ENCODE data around the gene HDGFL2. TPM values are rescaled to one million over a fixed set of nuclear protein-coding genes. Genes with fewer than 3 reads are reported as not detected.
A peak's percentile ranks its signal among the peaks of the same experiment; 100 is the strongest.

HDGFL2 gene
- total and polyA plus RNA-seq, 2 of the 8 experiments (the other 6 are each of a cell fraction or from before 2014, with no cell fraction given): 31.1 to 106 TPM

DNA sequence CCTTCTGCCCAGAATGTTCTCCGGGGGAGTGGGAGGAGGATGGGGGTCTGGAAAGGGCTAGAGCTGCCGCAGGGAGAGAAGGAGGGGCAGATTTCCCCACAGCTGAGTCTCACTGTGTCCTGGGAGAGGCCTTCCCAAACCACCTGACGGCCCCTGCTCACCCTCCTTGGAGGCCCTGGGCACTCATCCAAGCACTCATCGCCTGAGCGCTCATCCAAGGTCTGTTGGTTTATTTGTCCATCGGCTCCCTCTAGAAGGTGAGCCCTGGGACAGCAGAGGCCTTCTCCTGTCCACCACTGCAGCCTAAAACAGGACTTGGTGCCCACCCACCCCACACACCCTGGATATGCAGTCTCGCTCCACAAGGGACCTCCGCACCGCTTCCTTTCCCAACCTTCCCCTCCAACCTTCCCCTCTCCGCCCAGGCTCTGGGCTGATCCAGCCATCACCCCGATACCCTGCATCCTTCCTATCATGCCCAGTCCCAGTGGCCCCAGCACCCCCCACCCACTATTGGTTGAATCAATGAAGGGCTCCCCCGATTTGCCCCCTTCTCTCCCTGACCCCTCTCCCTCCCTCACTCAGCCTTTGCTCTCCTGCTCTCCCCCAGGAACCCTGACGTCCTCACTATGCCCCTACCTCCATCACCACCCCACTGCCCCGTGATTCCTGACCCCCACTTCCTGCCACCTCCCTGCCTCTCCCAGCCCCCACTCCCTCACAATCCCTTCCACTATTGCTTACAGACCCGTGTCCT, 16.2 kb upstream of the HDGFL2 start:
- Histone ChIP-seq H2BK120ac (replicated peaks; ENCODE audit: low read depth, low read length) (no peak overlapping the region), H3K27ac (ENCODE audit: low read depth, low read length) (no peak overlapping the region), H3K79me1 (ENCODE audit: low read depth, low read length) (no peaks in the 10 kb centered on the region; the same call in 1 of the 2 replicates), H2AK5ac (ENCODE audit: low read depth, low read length) (no peak overlapping the region), H3K4me3 (ENCODE audit: extremely low read depth in 1 of 4, insufficient read depth in 2 of 4, low read depth in 3 of 4, low read length in 4 of 4) (peak overlapping the region in 2 of 4 experiments; percentile 69 to 75; a peak in 1 of 8 replicates), H4K5ac (ENCODE audit: insufficient read length, low read depth, low read length) (no peak overlapping the region), H3K18ac (ENCODE audit: extremely low read depth, low read length) (no peak overlapping the region), H3K79me2 (ENCODE audit: control insufficient read depth in 1 of 2, insufficient read depth in 2 of 2, low read length in 2 of 2) (peaks cover 0 to 5% of the 10 kb centered on the region in 2 experiments; a peak in 1 of 4 replicates), H3K4me1 (replicated peaks in 1 of 4; ENCODE audit: control insufficient read depth in 3 of 4, insufficient read depth in 4 of 4, low read length in 3 of 4) (peaks cover 0 to 5% (median 2%) of the 10 kb centered on the region in 4 experiments; a peak in 4 of 7 replicates), H3K4ac (replicated peaks; ENCODE audit: insufficient read length, low read depth, low read length) (no peak overlapping the region), H3K4me2 (ENCODE audit: insufficient read depth in 1 of 2, low read depth in 2 of 2, low read length in 2 of 2) (peak overlapping the region; percentile 80 to 86; a peak in 3 of 4 replicates), H4K91ac (replicated peaks; ENCODE audit: insufficient read length, low read length) (no peak overlapping the region), H2BK15ac (ENCODE audit: low read length) (no peak overlapping the region), H4K20me1 (replicated peaks in 1 of 2; ENCODE audit: control insufficient read depth in 1 of 2, insufficient read depth in 2 of 2, low read length in 2 of 2) (peaks cover 9 to 13% of the 10 kb centered on the region in 2 experiments), H3K36me3 (ENCODE audit: control insufficient read depth in 2 of 4, insufficient read depth in 4 of 4, low read length in 3 of 4) (no peaks in the 10 kb centered on the region; a peak in 1 of 8 replicates), H4K8ac (ENCODE audit: extremely low read depth, insufficient read depth, low read length) (no peak overlapping the region), H2AFZ (ENCODE audit: low read length) (no peak overlapping the region), H3K9me3 (ENCODE audit: insufficient read depth in 2 of 2, low read depth in 1 of 2, low read length in 1 of 2) (no peaks in the 10 kb centered on the region), H2BK5ac (ENCODE audit: low read depth, low read length) (no peak overlapping the region), H2BK12ac (ENCODE audit: low read depth, low read length) (no peak overlapping the region), H2BK20ac (ENCODE audit: low read length) (no peak overlapping the region), H3K23ac (ENCODE audit: insufficient read length) (no peak overlapping the region), H3K9ac (replicated peaks in 1 of 4; ENCODE audit: extremely low read depth in 1 of 4, low read depth in 3 of 4, low read length in 3 of 4) (no peak overlapping the region), H3K14ac (ENCODE audit: insufficient read length) (no peak overlapping the region), H3K23me2 (ENCODE audit: low read depth, low read length) (peaks cover 5% of the 10 kb centered on the region; the same call in 1 of the 2 replicates), H3K56ac (replicated peaks; ENCODE audit: insufficient read length, low read depth, low read length) (no peak overlapping the region), H3K27me3 (replicated peaks in 1 of 4; ENCODE audit: control insufficient read depth in 3 of 4, extremely low read depth in 1 of 4, insufficient read depth in 3 of 4, low read length in 3 of 4) (no peaks in the 10 kb centered on the region)
- 84% methylated on average over 12 of the region's 15 CpGs; no CpG with 5 or more reads in 1 of the 2 experiments for WGBS, 2 experiments (ENCODE audit: extremely low coverage in 1 of 2, insufficient coverage in 1 of 2, insufficient read length in 1 of 2, insufficient replicate concordance in 2 of 2, low coverage in 1 of 2, low lambda C conversion rate in 2 of 2, missing lambda C conversion rate in 1 of 2)
- ChIA-PET CTCF (ENCODE audit: partially characterized antibody) (interaction anchor here (0.7 to 1.6 kb wide), 5 partner anchors 25 to 177 kb away, joined by 3 to 4 read pairs (median 3); no protein-coding TSS in a partner anchor), POLR2A (ENCODE audit: partially characterized antibody) (interaction anchor here (0.6 to 58.1 kb wide), 7 partner anchors 9 to 199 kb away, joined by 3 to 1590 read pairs (median 4); partner anchors contain the start of genes CHAF1A and SH3GL1)
- no peak for DNase-seq (ENCODE audit: low read depth in 1 of 2, low spot score in 2 of 2)
- FAIRE-seq: no peak
- TF ChIP-seq, protein P1, sequence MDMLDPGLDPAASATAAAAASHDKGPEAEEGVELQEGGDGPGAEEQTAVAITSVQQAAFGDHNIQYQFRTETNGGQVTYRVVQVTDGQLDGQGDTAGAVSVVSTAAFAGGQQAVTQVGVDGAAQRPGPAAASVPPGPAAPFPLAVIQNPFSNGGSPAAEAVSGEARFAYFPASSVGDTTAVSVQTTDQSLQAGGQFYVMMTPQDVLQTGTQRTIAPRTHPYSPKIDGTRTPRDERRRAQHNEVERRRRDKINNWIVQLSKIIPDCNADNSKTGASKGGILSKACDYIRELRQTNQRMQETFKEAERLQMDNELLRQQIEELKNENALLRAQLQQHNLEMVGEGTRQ (IDR thresholded peaks at IDR 0.05; ENCODE audit: low read length): no peak
- TF ChIP-seq JUN (IDR thresholded peaks at IDR 0.05; ENCODE audit: low read depth, low read length) (no peak), JUND (IDR thresholded peaks at IDR 0.05; ENCODE audit: low read length) (no peak), BACH1 (IDR thresholded peaks at IDR 0.05; ENCODE audit: low read length) (no peak), RBBP5 (IDR thresholded peaks at IDR 0.05; ENCODE audit: borderline replicate concordance, low read depth, low read length) (no peak), RFX5 (IDR thresholded peaks at IDR 0.05; ENCODE audit: borderline replicate concordance, low read depth, low read length) (no peak)
